Measurements from ENCODE around the gene FIGN.

FIGN gene

GRCh38 chr2:163664610-163665009 is 71.2 kb downstream of the FIGN start:
- peak; percentile 61 for DNase-seq (ENCODE audit: low spot score)

- DNase-seq (ENCODE audit: low spot score) = no peak
Observed at GRCh38 chr2:163662141-163662780, 73.5 kb downstream of the FIGN start.

DNA sequence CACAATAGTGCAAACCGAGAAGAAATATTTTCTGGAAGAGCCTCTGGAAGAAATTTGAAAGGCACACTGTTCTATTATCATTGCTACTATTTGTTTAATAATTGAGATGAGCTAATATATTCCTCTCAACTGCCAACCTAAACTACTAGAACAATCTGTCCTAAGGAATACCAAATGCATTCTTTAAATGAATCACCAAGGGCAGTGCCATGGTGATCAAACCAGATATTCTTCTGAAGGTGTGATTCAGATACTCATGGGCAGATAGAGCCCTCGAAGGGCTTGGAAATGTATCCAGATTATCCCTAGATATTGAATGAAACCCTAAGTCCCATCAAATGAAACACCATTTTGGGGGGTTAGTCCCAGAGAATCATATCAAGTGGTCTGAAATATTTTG is 76.6 kb downstream of the FIGN start:
- no peak for DNase-seq (ENCODE audit: low spot score)

- no peak for DNase-seq (ENCODE audit: low spot score)
Observed at GRCh38 chr2:163658556-163658955, 77.3 kb downstream of the FIGN start.

DNA sequence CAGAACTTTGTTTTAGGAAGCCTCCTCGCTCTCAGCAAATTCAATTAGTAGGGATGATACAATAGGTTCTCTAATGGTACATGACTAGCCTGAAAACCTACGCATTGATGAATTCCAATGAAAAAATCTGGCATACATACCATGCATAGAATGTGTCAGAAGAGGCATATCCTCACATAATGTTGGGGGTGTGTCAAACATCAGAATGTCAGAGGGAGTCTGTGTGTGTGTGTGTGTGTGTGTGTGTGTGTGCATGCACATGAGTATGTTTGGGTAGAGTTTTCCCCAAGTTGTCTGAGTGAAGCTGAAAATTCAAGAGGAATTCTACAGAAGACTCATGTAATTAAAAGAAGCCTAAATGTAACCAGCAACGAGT is 78.5 kb downstream of the FIGN start:
- no peak for DNase-seq (ENCODE audit: low spot score)

DNA sequence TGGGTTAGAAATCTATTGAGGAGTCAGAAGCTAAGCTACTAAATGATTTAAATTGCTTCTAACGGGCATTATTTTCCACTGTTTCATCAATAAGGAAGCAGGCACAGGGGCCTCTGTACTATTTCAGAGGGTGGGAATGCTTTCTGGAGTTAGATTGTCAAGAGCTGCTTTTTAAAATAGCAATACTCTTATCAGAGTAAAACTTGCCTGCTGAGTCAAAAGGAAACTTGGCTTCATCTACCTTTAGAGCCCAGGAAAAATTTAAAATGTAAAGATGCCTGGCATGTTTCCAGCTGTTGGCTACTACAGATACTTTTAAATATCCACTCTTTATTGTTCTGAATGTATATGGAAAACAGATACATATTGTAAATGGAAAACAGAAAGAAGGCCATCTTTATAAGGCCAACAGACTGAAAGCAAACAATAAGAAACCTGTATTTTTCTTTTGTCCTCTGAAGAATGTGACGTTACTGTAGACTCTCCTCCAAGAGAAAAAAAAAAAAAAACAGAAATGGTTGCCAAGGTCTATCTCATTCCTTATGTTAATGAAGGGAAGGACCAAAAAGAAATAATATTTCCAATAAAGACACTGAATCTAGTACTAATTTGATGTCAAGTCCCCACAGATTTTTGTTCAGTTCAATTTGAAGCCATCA is 79.1 kb downstream of the FIGN start:
- DNase-seq (ENCODE audit: low spot score) = no peak

DNA sequence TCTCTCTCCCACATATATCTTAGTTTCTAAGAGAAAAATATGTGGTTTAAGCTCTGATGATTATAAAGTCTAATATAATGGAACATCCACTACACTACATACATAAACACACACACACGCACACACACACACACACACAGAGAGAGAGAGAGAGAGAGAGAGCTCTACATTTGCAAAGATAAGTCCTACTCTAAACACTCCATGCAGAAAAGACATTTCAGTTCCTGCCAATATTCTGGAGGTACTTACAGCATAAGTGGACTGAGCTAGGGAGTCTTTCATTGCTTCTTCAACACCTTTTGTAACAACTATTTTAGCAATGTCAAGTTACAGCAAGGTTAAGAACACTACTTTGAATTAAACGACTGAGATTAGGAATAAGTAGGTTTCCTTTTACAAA is 80.1 kb downstream of the FIGN start:
- DNase-seq (ENCODE audit: low spot score) = no peak

DNA sequence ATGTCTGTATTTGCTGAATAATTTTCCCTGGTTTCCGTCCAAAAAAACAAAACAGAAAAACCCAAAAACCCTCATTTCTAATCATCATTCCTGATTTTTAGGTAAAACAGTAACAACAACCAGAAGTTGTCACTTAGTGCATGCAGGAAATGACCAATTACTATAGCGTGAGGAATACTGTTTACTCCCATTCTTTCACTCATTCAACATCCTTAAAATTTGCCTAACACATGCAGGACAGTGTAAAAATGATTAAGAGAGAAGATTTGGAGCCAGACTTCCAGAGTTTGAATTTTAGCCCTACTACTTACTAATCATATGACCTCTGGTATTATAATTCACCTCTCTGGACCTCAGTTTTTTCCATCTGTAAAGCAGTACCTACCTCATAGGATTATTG is 83.1 kb downstream of the FIGN start:
- DNase-seq (ENCODE audit: low spot score) = peak; percentile 17

DNA sequence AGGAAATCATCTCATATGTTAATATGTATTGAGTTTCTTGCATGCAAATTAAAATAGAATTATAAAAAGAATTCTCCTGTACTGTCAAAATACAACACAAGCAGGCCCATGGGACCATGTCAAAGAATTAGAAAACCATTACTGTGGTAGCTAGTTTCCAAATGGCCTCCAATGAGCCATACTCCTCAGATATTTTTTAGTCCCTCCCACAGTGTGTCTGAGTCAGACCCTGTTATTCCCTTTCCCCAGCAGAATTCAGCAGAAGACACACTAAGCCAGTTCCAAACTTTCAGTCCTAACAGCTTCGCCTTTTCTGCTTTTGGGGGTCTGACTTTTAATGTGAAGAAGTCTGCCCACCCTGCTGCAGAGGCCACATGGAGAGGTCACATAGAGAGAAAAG is 86.7 kb downstream of the FIGN start:
- DNase-seq (ENCODE audit: low spot score) = peak; percentile 26

DNA sequence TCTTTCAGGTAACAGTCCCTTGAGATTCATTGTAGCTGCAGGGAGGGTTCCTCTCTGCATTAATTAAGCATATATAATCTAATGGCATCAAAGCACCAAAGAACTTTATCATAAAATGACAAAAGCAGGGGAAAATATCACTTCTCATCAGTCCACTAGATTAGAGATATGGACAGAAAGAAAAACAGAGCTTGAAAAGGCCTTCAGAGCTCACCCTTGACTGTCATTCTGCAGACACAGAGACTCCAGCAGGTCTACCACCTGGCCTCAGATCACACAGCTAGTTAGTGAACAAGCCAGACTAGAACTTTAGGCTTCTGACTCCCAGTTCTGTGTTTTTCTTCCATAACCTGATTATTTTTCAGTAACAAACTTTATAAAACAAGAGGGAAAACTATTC is 88.5 kb downstream of the FIGN start:
- no peak for DNase-seq (ENCODE audit: low spot score)

- no peak for DNase-seq (ENCODE audit: low spot score)
Observed at GRCh38 chr2:163646687-163647086, 89.1 kb downstream of the FIGN start.

GRCh38 chr2:163644238-163644637 is 91.6 kb downstream of the FIGN start:
- no peak for DNase-seq (ENCODE audit: low spot score)

- DNase-seq (ENCODE audit: low spot score) = no peak
Observed at GRCh38 chr2:163641986-163642385, 93.8 kb downstream of the FIGN start.

GRCh38 chr2:163640542-163641193 is 95.1 kb downstream of the FIGN start:
- no peak for DNase-seq (ENCODE audit: low spot score)

DNA sequence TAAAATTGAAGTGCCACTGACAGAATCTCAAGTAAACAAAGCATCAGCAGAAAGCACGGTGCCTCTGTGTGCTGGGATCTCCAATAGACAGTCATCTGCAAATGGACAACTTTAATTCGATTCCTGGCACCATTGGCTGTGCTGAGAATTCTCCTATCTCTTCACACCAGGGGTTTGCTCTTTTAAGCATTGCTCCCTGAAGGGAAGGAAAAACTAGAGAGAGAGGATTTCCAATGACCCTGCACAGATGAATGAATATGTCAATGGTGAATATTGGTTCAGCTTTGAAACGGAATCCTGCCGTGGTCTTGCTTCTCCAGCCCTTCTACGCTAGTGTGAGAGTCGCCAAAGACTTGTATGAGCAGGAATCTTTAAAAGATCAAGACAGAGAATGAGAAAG is 97.9 kb downstream of the FIGN start:
- DNase-seq (ENCODE audit: low spot score) = no peak

- no peak for DNase-seq (ENCODE audit: low spot score)
Observed at GRCh38 chr2:163633291-163633690, 102.5 kb downstream of the FIGN start.

- DNase-seq (ENCODE audit: low spot score) = no peak
Observed at GRCh38 chr2:163630836-163631235, 105.0 kb downstream of the FIGN start.

DNA sequence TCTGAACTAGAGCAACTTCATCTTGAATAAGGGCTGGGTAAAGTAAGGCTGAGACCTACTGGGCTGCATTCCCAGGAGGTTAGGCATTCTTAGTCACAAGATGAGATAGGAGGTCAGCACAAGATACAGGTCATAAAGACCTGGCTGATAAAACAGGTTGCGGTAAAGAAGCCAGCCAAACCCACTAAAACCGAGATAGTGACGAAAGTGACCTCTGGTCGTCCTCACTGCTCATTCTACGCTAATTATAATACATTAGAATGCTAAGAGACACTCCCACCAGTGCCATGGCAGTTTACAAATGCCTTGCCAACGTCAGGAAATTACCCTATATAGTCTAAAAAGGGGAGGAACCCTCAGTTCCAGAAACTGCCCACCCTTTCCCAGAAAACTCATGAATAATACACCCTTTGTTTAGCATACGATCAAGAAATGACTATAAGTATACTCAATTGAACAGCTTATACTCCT is 109.1 kb downstream of the FIGN start:
- no peak for DNase-seq (ENCODE audit: low spot score)

DNA sequence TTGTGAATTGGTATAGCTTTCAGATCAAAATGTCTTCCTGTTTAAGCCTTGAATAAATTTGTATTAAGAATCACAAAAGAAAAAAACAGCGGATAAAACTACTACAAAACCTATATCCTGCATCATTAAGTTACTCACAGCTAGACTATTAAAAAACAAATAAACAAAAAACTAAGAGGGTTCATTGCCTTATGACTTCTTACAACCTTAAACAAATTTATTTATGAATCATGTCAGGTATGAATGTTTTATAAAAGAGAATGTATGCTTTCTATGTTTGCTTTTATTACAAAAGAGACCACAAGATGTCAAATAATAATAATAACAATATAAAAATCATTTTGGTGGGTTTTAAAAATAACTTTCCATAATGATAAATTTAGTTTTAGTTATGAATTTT is 109.6 kb downstream of the FIGN start:
- no peak for DNase-seq (ENCODE audit: low spot score)

DNA sequence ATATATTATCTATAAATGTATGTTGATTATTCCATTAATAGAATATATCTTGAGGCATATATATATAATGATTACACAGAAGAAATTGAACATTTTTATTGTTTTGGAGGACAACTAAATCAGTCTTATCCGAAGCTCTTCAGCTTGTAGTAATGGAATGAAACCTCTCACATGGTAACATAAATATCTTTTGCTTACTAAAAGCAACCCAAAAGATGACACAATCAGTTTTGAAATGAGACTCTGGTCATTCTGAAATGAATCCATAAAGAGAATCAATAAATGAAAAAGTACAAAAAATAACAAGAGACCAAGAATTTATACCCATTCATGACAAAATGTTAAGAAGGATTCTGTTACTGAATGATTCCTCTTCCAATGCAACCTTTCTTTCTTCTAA is 110.2 kb downstream of the FIGN start:
- DNase-seq (ENCODE audit: low spot score) = no peak

GRCh38 chr2:163621445-163622004 is 114.3 kb downstream of the FIGN start:
- no peak for DNase-seq (ENCODE audit: low spot score)

DNA sequence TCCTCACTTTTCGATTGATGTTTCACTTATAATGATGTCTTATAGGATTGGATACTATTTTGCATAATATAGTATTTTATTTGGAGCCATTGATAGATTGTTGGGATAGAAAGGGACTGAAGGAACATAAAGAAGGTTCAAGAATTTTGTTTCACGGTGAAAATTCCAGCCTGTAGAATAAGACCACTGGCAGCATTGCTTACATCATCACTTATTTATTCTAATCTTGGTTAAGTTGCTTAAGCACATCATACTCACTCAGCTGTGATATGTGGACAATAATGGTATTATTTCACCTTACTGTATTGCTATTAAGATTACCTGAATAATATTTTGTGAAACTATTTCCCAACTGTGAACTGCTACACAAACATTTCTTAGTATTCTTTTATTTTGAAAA is 118.3 kb downstream of the FIGN start:
- no peak for DNase-seq (ENCODE audit: low spot score)

GRCh38 chr2:163613266-163613731 is 122.5 kb downstream of the FIGN start:
- no peak for DNase-seq (ENCODE audit: low spot score)
